Panc1 (cell line): ENCODE measurements around the gene CMIP.

ENCODE experiments used
- POLR2AphosphoS5 ChIP-seq: IDR thresholded peaks from 2 replicates; pipeline ENCODE4 v1.6.1; 2012; ENCODE audit warnings: mild to moderate bottlenecking, low read depth, low read length, moderate library complexity
- SIN3A ChIP-seq: IDR thresholded peaks from 2 replicates; pipeline ENCODE4 v1.6.1; 2012; ENCODE audit warnings: low read depth, mild to moderate bottlenecking, low read length, moderate library complexity, borderline replicate concordance; ENCODE audit not compliant: insufficient read depth
- TCF7L2 ChIP-seq: IDR thresholded peaks from 2 replicates; pipeline ENCODE4 v1.6.1; 2011; ENCODE audit warnings: mild to moderate bottlenecking, low read depth, low read length, inconsistent platforms
- TF ChIP-seq, protein P1 (sequence below): fragments of 450-650 bp; IDR thresholded peaks from 2 replicates; pipeline ENCODE4 v1.5.1; 2017; ENCODE audit warnings: mild to moderate bottlenecking
- TF ChIP-seq, protein P2 (sequence below), 2 experiments: IDR thresholded peaks; 2 replicates each; pipeline ENCODE4 v1.6.1; 2011 to 2012; ENCODE audit warnings: low read depth in 2 of 2, control low read depth in 1 of 2, low read length in 1 of 2, mild to moderate bottlenecking in 1 of 2, moderate library complexity in 1 of 2; ENCODE audit not compliant: insufficient read depth in 1 of 2

DNA sequence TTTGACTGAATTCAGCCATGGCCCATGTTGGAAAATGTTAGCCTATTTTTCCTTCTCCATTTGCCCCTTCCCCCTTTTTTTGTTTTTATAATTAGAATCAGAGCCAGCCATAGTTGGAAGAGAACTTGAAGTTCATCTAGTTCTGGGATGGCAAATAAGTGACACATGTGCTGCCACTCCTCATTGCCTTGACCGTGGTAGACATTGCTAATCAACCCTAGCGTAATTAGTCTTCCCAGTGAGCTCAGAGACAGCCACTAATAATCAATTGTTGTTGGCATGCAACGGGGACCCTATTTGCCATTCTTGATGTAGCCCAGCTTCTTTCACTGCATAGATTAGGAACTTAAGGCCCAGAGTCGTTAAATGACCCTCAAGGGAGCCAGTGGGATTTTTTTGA lies 16.6 kb downstream of the CMIP start:
- TF ChIP-seq, protein P1, sequence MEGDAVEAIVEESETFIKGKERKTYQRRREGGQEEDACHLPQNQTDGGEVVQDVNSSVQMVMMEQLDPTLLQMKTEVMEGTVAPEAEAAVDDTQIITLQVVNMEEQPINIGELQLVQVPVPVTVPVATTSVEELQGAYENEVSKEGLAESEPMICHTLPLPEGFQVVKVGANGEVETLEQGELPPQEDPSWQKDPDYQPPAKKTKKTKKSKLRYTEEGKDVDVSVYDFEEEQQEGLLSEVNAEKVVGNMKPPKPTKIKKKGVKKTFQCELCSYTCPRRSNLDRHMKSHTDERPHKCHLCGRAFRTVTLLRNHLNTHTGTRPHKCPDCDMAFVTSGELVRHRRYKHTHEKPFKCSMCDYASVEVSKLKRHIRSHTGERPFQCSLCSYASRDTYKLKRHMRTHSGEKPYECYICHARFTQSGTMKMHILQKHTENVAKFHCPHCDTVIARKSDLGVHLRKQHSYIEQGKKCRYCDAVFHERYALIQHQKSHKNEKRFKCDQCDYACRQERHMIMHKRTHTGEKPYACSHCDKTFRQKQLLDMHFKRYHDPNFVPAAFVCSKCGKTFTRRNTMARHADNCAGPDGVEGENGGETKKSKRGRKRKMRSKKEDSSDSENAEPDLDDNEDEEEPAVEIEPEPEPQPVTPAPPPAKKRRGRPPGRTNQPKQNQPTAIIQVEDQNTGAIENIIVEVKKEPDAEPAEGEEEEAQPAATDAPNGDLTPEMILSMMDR = no peak
- TF ChIP-seq, protein P2, sequence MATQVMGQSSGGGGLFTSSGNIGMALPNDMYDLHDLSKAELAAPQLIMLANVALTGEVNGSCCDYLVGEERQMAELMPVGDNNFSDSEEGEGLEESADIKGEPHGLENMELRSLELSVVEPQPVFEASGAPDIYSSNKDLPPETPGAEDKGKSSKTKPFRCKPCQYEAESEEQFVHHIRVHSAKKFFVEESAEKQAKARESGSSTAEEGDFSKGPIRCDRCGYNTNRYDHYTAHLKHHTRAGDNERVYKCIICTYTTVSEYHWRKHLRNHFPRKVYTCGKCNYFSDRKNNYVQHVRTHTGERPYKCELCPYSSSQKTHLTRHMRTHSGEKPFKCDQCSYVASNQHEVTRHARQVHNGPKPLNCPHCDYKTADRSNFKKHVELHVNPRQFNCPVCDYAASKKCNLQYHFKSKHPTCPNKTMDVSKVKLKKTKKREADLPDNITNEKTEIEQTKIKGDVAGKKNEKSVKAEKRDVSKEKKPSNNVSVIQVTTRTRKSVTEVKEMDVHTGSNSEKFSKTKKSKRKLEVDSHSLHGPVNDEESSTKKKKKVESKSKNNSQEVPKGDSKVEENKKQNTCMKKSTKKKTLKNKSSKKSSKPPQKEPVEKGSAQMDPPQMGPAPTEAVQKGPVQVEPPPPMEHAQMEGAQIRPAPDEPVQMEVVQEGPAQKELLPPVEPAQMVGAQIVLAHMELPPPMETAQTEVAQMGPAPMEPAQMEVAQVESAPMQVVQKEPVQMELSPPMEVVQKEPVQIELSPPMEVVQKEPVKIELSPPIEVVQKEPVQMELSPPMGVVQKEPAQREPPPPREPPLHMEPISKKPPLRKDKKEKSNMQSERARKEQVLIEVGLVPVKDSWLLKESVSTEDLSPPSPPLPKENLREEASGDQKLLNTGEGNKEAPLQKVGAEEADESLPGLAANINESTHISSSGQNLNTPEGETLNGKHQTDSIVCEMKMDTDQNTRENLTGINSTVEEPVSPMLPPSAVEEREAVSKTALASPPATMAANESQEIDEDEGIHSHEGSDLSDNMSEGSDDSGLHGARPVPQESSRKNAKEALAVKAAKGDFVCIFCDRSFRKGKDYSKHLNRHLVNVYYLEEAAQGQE (IDR thresholded peaks at IDR 0.05; ENCODE audit: insufficient read depth in 1 of 2, low read depth in 2 of 2, low read length in 1 of 2) = no peak
- TF ChIP-seq SIN3A = no peak
- no peak for TF ChIP-seq POLR2AphosphoS5
- no peak for TF ChIP-seq TCF7L2
